ENCODE data around the gene ENTPD3.

ENTPD3 gene

DNA sequence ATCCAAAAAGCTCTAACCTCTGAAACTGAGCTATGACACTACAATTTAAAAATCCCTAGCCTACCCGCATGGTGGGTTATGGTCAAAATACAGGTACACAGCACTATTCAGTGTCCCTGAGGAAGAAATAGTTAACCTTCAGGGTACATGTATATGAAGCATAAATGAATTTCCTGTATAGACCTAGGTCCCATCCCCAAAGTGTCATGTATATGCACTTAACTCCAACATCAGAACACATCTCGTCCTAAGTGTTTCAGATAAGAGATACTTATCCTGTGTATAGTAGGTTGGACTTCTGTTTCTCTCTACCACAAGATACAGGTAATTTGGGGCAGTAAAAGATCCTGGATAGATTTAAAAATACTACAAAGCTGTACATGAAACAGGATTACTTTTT lies 76.6 kb downstream of the ENTPD3 start:
- DNase-seq = no peak

- no peak for DNase-seq
Observed at GRCh38 chr3:40464339-40465110, 77.5 kb downstream of the ENTPD3 start.

- no peak for DNase-seq
Observed at GRCh38 chr3:40465111-40465407, 78.1 kb downstream of the ENTPD3 start.

DNA sequence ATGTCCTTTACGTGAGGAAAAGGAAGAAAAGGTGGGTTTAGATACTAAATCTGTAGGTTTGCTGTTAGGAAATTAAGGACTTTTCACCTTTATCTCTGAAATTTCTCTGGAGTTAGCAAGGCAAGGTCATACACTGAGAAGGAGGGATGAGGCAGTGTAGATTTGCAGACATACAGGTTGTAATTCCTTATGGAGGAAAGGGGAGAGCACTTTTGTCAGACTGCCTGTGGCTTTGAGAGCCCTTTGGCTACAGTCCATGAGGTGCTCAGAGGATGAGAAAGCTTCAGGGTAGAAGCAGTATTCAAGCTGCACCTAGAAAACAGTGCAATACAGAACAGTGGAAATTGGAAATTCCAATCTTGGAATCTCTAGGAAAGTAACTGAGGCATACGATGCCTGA lies 78.5 kb downstream of the ENTPD3 start:
- DNase-seq = no peak

DNA sequence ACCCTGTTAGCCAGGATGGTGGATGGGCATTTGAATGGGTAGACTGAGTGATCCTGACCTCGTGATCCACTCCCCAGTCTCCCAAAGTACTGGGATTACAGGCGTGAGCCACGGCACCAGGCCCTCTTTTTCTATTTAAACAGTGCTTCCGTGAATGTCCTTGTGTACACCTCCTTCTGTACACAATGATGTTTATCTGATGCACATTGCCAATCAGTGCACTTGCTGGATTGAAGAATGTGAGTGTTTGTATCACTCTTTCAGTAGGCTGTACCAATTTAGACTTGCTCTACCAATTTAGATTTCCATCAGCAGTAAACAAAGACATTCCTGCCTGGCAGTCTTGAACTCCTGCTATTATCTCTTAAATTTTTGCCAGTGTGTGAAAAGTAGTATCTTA lies 81.0 kb downstream of the ENTPD3 start:
- DNase-seq = no peak

DNA sequence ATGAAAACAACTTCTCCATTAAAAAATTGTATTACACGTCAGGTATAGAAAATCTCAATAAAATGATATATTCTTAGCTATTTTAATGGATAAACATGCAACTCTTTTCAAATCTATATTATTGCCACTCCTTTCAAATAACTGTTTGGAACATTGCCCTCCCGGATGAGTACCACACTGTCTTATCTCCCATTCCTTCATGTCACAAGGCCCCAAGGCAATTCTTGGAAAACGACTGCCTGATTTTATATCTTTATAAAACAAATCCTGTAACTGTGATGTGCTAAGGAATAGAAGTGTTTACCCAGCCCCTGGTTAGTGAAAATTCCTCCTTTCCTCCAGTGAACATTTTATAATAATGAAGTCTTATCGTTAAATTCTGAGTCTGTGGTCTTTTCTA lies 83.7 kb downstream of the ENTPD3 start:
- no peak for DNase-seq

DNA sequence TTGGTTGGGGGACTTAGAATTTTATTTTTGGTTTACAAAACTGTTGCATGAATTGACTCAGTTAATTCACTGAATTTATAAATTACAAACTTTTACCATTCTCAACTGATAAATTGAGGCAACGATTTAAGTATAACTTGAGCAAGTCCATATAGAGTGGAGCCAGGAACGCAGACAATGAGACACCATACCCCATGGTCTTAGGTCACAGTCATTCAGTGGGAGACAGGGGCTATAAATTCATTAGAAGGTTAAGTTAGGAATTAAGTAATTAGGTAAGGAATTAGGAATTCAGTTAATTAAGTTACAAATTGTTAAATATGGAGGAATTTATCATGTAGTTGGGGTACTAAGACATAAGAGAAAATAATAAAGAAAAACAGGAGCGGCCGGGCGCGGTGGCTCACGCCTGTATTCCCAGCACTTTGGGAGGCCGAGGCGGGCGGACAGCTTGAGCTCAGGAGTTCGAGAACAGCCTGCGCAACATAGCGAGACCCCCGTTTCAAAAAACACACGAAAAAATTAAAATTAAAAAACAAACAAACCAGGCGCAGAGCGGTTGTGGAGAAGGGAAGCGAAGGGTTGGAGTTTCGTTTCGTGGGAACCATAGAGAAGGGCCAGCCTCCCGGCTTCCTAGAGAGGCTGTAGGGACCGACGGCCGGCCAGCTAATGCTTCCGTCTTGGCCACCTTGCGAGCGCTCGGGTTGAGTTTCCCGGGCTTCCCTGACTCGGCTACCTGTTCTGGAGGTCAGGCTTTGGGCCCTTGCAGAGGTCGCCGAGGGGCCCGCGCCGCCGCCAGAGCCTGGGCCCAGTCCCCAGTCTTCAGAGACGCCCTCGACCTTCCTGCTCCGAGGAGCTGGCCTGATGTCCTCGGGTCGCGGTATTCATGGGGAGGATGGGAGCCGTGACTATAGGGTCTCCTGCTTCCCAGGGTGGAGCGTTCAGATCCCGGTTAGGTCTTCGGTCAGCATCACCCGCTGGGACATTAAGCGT lies 89.8 kb downstream of the ENTPD3 start, which contains the start of gene ZNF619:
ZNF619 (plus strand) TSS at position 645 of the 993 bp plus-strand sequence. CDS start 858 bp downstream, outside the sequence.
- peak in 1 of 2 donors; percentile 37 for DNase-seq

- DNase-seq = no peak
Observed at GRCh38 chr3:40477666-40478065, 90.7 kb downstream of the ENTPD3 start.

All from stimulated activated CD4-positive, alpha-beta T cell treated with anti-CD3 and anti-CD28 coated beads, Interleukin-2, amount 100 ng/mL, for 48 hours (primary cell).